Stimulated activated CD8-positive, alpha-beta memory T cell treated with anti-CD3 and anti-CD28 coated beads, Interleukin-7, amount 100 ng/mL, for 4 hours (primary cell): ENCODE measurements around the gene JUNB.

Experiments
- DNase-seq, 2 donors: peaks; one replicate each; pipeline ENCODE4 v3.0.0-alpha.2; 2020; ENCODE audit warnings: low read depth in 2 of 2

JUNB gene

DNA sequence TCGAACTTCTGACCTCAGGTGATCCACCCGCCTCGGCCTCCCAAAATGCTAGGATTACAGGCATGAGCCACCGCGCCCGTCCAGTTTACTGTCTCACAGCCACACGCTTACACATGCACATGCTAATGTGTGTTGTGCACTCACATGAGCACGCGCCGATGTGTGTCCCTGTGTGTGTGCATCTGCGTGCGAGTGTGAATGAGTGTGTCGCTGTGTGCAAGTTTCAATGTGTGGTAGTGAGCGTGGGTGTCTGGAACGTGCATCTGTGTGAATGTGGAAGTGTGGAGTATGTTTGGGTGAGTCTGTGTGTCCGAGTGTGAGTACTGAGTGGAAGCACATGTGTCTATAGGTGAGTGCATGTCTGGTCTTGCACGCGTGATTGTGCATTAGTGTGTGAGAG is 51.2 kb downstream of the JUNB start:
- DNase-seq = no peak
